Islet of Langerhans (tissue), 1 donor: Measurements from ENCODE around the gene B4GALNT1.
"Not testable (repeated sequence)": the region's sequence is repeated elsewhere in the genome, so short reads cannot be mapped to it uniquely, and the experiment has no call there.

ENCODE experiments used
- FAIRE-seq: peaks from one replicate; lab custom pipeline; 2011; peaks lifted over from hg19 to GRCh38; lab: Jason Lieb, UNC

The B4GALNT1 gene

GRCh38 chr12:57620936-57621496, 12.0 kb downstream of the B4GALNT1 start:
- no peak for FAIRE-seq

GRCh38 chr12:57620245-57620935, 12.6 kb downstream of the B4GALNT1 start:
- no peak for FAIRE-seq

- FAIRE-seq = no peak
Observed at GRCh38 chr12:57619434-57620244, 13.4 kb downstream of the B4GALNT1 start.

- no peak for FAIRE-seq
Observed at GRCh38 chr12:57618966-57619433, 14.0 kb downstream of the B4GALNT1 start.

- FAIRE-seq = not testable (repeated sequence)
Observed at GRCh38 chr12:57618431-57618830, 14.6 kb downstream of the B4GALNT1 start.

GRCh38 chr12:57617942-57618341, 15.1 kb downstream of the B4GALNT1 start:
- no peak for FAIRE-seq

- FAIRE-seq = no peak
Observed at GRCh38 chr12:57616383-57617101, 16.5 kb downstream of the B4GALNT1 start.

GRCh38 chr12:57615637-57616036, 17.4 kb downstream of the B4GALNT1 start:
- FAIRE-seq = no peak

GRCh38 chr12:57614948-57615500, 18.0 kb downstream of the B4GALNT1 start:
- no peak for FAIRE-seq

GRCh38 chr12:57614178-57614947, 18.6 kb downstream of the B4GALNT1 start:
- FAIRE-seq = no peak

- no peak for FAIRE-seq
Observed at GRCh38 chr12:57613427-57614109, 19.4 kb downstream of the B4GALNT1 start.

- FAIRE-seq = no peak
Observed at GRCh38 chr12:57612711-57613426, 20.1 kb downstream of the B4GALNT1 start.

- no peak for FAIRE-seq
Observed at GRCh38 chr12:57611827-57612710, 20.9 kb downstream of the B4GALNT1 start.

- no peak for FAIRE-seq
Observed at GRCh38 chr12:57611108-57611826, 21.7 kb downstream of the B4GALNT1 start, which contains the start of gene ARHGEF25. Gene ARHGEF25, plus strand, starts transcription at chr12:57611435. Its CDS starts 460 bp downstream, at chr12:57611895.

GRCh38 chr12:57610554-57611107, 22.4 kb downstream of the B4GALNT1 start:
- no peak for FAIRE-seq

- no peak for FAIRE-seq
Observed at GRCh38 chr12:57609781-57610553, 23.0 kb downstream of the B4GALNT1 start.
